A549 (cell line): Measurements from ENCODE around the gene VWA5B1. TPM values are rescaled to one million over a fixed set of nuclear protein-coding genes. Genes with fewer than 3 reads are reported as not detected.

Source experiments
- ATAC-seq, 2 experiments: fragments of 200-7000 bp in 1 of 2; fragments of >200 bp in 1 of 2; cut with Nextera tagmentation in 1 of 2; cut with Tn5 transposase in 1 of 2; 3 replicates each; pipeline versions ENCODE4 v1.8.0 to v1.9.1; 2018 to 2020; ENCODE audit warnings: mild to moderate bottlenecking in 1 of 2, moderate library complexity in 1 of 2
- CTCF ChIA-PET: fragments of 300-600 bp; sonication (Branson Sonifier 250); formaldehyde crosslinking; extraction: SDS; loops from one replicate; lab custom pipeline; 2021; ENCODE audit warnings: antibody characterized with exemption, inconsistent platforms; lab: Yijun Ruan, JAX
- POLR2A ChIA-PET: fragments of 350-600 bp; formaldehyde crosslinking; extraction: SDS; loops from one replicate; lab custom pipeline; 2021; ENCODE audit warnings: antibody characterized with exemption, inconsistent platforms; lab: Yijun Ruan, JAX
- DNase-seq, 2 experiments: peaks; one replicate each; pipeline versions ENCODE4 v3.0.0 to v3.0.0-alpha.2; 2011 to 2016; ENCODE audit warnings: low read depth in 1 of 2, low spot score in 1 of 2
- FAIRE-seq: peaks from 2 replicates; lab custom pipeline; 2011; peaks lifted over from hg19 to GRCh38; lab: Jason Lieb, UNC
- H3K27ac ChIP-seq, 2 experiments: fragments of >200 bp; sonication (Bioruptor Twin); formaldehyde crosslinking; 3 replicates each; pipeline ENCODE4 v1.5.1; 2016 to 2017
- H3K4me1 ChIP-seq: fragments of >200 bp; sonication (Bioruptor Twin); formaldehyde crosslinking; 3 replicates; pipeline ENCODE4 v1.6.1; 2016
- H3K4me2 ChIP-seq: fragments of >200 bp; sonication (Bioruptor Twin); formaldehyde crosslinking; 3 replicates; pipeline ENCODE4 v1.6.1; 2016
- H3K4me3 ChIP-seq: fragments of >200 bp; sonication (Bioruptor Twin); formaldehyde crosslinking; 3 replicates; pipeline ENCODE4 v1.5.1; 2016
- H3K9me3 ChIP-seq: fragments of >200 bp; sonication (Bioruptor Twin); formaldehyde crosslinking; 3 replicates; pipeline ENCODE4 v1.6.1; 2016
- ATOH8 ChIP-seq: fragments of 250-450 bp; sonication (Bioruptor Pico); IDR thresholded peaks from 2 replicates; pipeline ENCODE4 v1.5.0; 2020; ENCODE audit warnings: low read depth, mild to moderate bottlenecking, moderate library complexity
- CBX8 ChIP-seq: fragments of 200-600 bp; sonication (generic); IDR thresholded peaks from 2 replicates; pipeline ENCODE4 v1.6.1; 2016
- CEBPB ChIP-seq, 2 experiments: fragments of >200 bp in 1 of 2; sonication (Bioruptor Twin) in 1 of 2; formaldehyde crosslinking in 1 of 2; IDR thresholded peaks; 2 replicates each; pipeline ENCODE4 v1.6.1; 2012 to 2016
- CTCF ChIP-seq: fragments of >200 bp; sonication (Bioruptor Twin); formaldehyde crosslinking; IDR thresholded peaks from 3 replicates; pipeline ENCODE4 v1.5.1; 2016
- EHMT2 ChIP-seq: fragments of 200-600 bp; sonication (generic); IDR thresholded peaks from 2 replicates; pipeline ENCODE4 v1.6.1; 2016; ENCODE audit warnings: antibody characterized with exemption, low read depth, mild to moderate bottlenecking, moderate library complexity
- FOSB ChIP-seq: fragments of 250-450 bp; sonication (Bioruptor Pico); IDR thresholded peaks from 2 replicates; pipeline ENCODE4 v1.5.0; 2020; ENCODE audit warnings: mild to moderate bottlenecking, moderate library complexity
- FOSL2 ChIP-seq, 2 experiments: fragments of 450-650 bp in 1 of 2; fragments of >200 bp in 1 of 2; sonication (Bioruptor Twin) in 1 of 2; formaldehyde crosslinking; IDR thresholded peaks; 2 replicates each; pipeline versions ENCODE4 v1.5.0 to v1.6.1; 2016 to 2020; ENCODE audit warnings: mild to moderate bottlenecking in 1 of 2, moderate library complexity in 1 of 2
- FOXS1 ChIP-seq: fragments of 250-450 bp; sonication (Bioruptor Pico); IDR thresholded peaks from 2 replicates; pipeline ENCODE4 v1.5.0; 2020; ENCODE audit warnings: mild to moderate bottlenecking, moderate library complexity
- HDAC2 ChIP-seq: fragments of 200-600 bp; sonication (generic); IDR thresholded peaks from 2 replicates; pipeline ENCODE4 v1.6.1; 2016
- HOXA7 ChIP-seq: fragments of 250-450 bp; sonication (Bioruptor Pico); IDR thresholded peaks from 2 replicates; pipeline ENCODE4 v1.5.0; 2020; ENCODE audit warnings: mild to moderate bottlenecking, moderate library complexity
- HOXB5 ChIP-seq: fragments of 250-450 bp; sonication (Bioruptor Pico); IDR thresholded peaks from 2 replicates; pipeline ENCODE4 v1.5.0; 2020; ENCODE audit warnings: mild to moderate bottlenecking, moderate library complexity
- JUN ChIP-seq, 2 experiments: fragments of >200 bp; sonication (Bioruptor Twin); formaldehyde crosslinking; IDR thresholded peaks; 2 replicates in 1 of 2; 3 replicates in 1 of 2; pipeline ENCODE4 v1.6.1; 2016 to 2017
- NFE2L2 ChIP-seq: fragments of 150-350 bp; conservative IDR thresholded peaks from 2 replicates; pipeline ENCODE4 v1.6.1; 2014; ENCODE audit warnings: low read length
- PBX3 ChIP-seq: IDR thresholded peaks from 2 replicates; pipeline ENCODE4 v1.6.1; 2012
- POLR2A ChIP-seq: IDR thresholded peaks from 2 replicates; pipeline ENCODE4 v1.6.1; 2012; ENCODE audit warnings: mild to moderate bottlenecking, low read length
- POLR2AphosphoS2 ChIP-seq: conservative IDR thresholded peaks from 2 replicates; pipeline ENCODE4 v1.6.1; 2012; ENCODE audit warnings: low read length, improper control_type of control experiment, inconsistent platforms
- REST ChIP-seq: fragments of 200-600 bp; sonication (generic); IDR thresholded peaks from 2 replicates; pipeline ENCODE4 v1.6.1; 2016; ENCODE audit warnings: antibody characterized with exemption, mild to moderate bottlenecking, moderate library complexity
- SMC3 ChIP-seq: fragments of >200 bp; sonication (Bioruptor Twin); formaldehyde crosslinking; IDR thresholded peaks from 3 replicates; pipeline ENCODE4 v1.6.1; 2018; ENCODE audit warnings: inconsistent platforms
- ZSCAN20 ChIP-seq: fragments of 250-450 bp; sonication (Bioruptor Pico); IDR thresholded peaks from 2 replicates; pipeline ENCODE4 v1.8.0; 2022; ENCODE audit warnings: mild to moderate bottlenecking, moderate library complexity
- WGBS: methylation state at CpG from one replicate; pipeline ENCODE4 v1.1.6; 2017; ENCODE audit errors: missing lambda C conversion rate; 5-methylcytosine and 5-hydroxymethylcytosine counted together
- polyA plus RNA-seq, 4 experiments: library from polyadenylated mRNA; depleted of rRNA in 3 of 4; stranded (reverse); fragments of >200 nt; fragmentation: RNase III in 1 of 4; extraction: RNeasy Plus Mini Kit Qiagen cat#74134 plus additional on column Dnase treatment in 1 of 4; gene quantifications; 2 replicates in 3 of 4; 3 replicates in 1 of 4; pipeline ENCODE4 v1.2.3, GENCODE V29; 2011 to 2017

The VWA5B1 gene
- polyA plus RNA-seq, 2 of the 4 experiments (the other 2 are of a cell fraction) = not detected

GRCh38 chr1:20382711-20383110 is 92.0 kb downstream of the VWA5B1 start (continued):
- TF ChIP-seq ATOH8 (CRISPR knock-in tag) (no peak), HOXB5 (CRISPR knock-in tag) (no peak), REST (no peak)
- TF ChIP-seq, all 56 proteins: peak for 0

DNA sequence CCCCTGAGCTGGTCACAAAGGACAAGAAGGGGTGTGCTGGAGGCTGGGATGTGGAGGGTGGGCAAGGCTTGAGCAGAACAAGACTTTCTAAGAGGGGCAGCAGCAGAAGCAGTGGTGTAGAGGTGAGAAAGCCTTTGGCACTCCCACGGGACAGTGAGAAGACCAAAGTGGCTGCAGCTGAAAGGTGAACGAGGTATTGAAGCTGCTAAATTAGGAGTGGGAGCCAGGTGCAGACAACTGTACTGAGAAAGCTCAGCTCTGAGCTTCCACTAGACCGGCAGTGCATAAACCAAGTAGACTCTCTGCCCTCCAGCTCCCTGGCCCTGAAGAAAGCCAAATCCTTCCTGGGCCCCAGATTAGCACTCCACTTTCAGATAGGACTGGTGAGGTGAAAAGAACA is 93.0 kb downstream of the VWA5B1 start:
- no peak for DNase-seq
- CTCF ChIA-PET = interaction anchor here (1.7 to 3.3 kb wide), 2 partner anchors 47 to 171 kb away, joined by 4 to 11 read pairs; no protein-coding TSS in a partner anchor
- Histone ChIP-seq H3K9me3 (no peaks in the 10 kb centered on the region), H3K27ac (no peak overlapping the region), H3K4me2 (no peak overlapping the region), H3K4me3 (no peak overlapping the region), H3K4me1 (peaks cover 16% of the 10 kb centered on the region)
- FAIRE-seq = no peak
- POLR2A ChIA-PET = no interaction called here
- TF ChIP-seq CTCF (no peak), HDAC2 (no peak), FOSB (CRISPR knock-in tag) (no peak), CEBPB (IDR thresholded peaks at IDR 0.05) (no peak), FOXS1 (CRISPR knock-in tag) (no peak), PBX3 (no peak), ZSCAN20 (no peak), REST (no peak), EHMT2 (no peak), POLR2A (no peak), SMC3 (no peak), POLR2AphosphoS2 (no peak), CBX8 (no peak), FOSL2 (IDR thresholded peaks at IDR 0.05) (no peak), FOSL2 (CRISPR knock-in tag; IDR thresholded peaks at IDR 0.05) (no peak), JUN (IDR thresholded peaks at IDR 0.05) (no peak), HOXA7 (CRISPR knock-in tag) (no peak), NFE2L2 (no peak)
- no peak for ATAC-seq
- WGBS = 18% methylated on average over 3 of the region's 3 CpGs
